Heart left ventricle (tissue), 13 donors: ENCODE data around the gene DIP2C.

Experiments
- CTCF ChIP-seq, 12 donors: fragments of 200-600 bp; sonication (generic) in 4 of 12; IDR thresholded peaks; one replicate each; pipeline versions ENCODE4 v1.5.0 to v1.8.0; 2018 to 2022; ENCODE audit warnings: antibody characterized with exemption in 12 of 12, mild to moderate bottlenecking in 5 of 12
- POLR2A ChIP-seq, 2 donors: fragments of 450-650 bp; IDR thresholded peaks; one replicate each; pipeline ENCODE4 v1.6.1; 2017; ENCODE audit warnings: antibody characterized with exemption in 2 of 2, mild to moderate bottlenecking in 2 of 2, moderate library complexity in 2 of 2
- donor health status: ischemic (EF 13 %, LVEDD 7.1; RV severe dilation, severe dysfunction).
- donor health status: DM: no; HTN: yes; CAD: no.
- donor health status: DM: no; HTN: no; CAD: no.
- donor health status: ischemic (EF 25% LVEDD 6.9; RV normal size, moderate dysfunction).
- donor health status: ischemic (EF 25% LVEDD 5.7; RV mildly dilated, moderate dysfunction).
- donor health status: ischemic (EF 35%, LVEDD 5.7; RV mildly dilated, moderate dysfunction).
- donor health status: nonischemic (EF 11% LVEDD 7.7; RV severe dilation, severe dysfunction).
- donor health status: DM: yes; HTN: yes; CAD: no.
- donor health status: PGD.
- donor health status: ischemic (EF 29% LVEDD 5.4; RV normal size, mild dysfunction).
- donor health status: nonischemic (EF 23%, LVEDD 6.1; RV moderate dilation, normal function).

- no peak for TF ChIP-seq CTCF (IDR thresholded peaks at IDR 0.05)
- no peak for TF ChIP-seq POLR2A (IDR thresholded peaks at IDR 0.05)
Observed at GRCh38 chr10:391847-392704, 297.4 kb downstream of the DIP2C start.
